Stimulated activated CD8-positive, alpha-beta memory T cell treated with anti-CD3 and anti-CD28 coated beads, Interleukin-12 subunit alpha, Interleukin-12 subunit beta, amount 100 ng/mL, for 24 hours (primary cell): ENCODE measurements around the gene MTCL3.

Source experiments
- DNase-seq: peaks from one replicate; pipeline ENCODE4 v3.0.0-alpha.2; 2020; ENCODE audit errors: extremely low read depth

MTCL3 gene

DNA sequence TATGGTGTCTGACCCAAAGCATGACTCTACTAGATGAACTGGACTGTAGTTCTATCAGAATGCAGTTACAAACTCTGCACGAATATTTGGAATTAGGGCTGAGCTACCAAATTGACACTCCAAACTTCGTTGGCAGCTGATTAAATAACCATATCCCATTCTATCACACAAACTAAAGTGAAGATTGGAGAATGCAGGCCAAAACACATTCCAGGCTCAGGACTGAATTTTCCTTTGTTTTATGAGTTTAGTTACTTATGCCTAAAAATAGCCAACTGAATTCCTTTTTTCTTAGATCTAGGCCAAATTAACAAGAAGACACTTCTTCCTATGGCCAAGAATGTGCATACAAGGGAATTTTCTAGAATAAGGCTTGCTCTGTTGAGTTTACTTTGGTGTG, 50.2 kb downstream of the MTCL3 start:
- no peak for DNase-seq

DNA sequence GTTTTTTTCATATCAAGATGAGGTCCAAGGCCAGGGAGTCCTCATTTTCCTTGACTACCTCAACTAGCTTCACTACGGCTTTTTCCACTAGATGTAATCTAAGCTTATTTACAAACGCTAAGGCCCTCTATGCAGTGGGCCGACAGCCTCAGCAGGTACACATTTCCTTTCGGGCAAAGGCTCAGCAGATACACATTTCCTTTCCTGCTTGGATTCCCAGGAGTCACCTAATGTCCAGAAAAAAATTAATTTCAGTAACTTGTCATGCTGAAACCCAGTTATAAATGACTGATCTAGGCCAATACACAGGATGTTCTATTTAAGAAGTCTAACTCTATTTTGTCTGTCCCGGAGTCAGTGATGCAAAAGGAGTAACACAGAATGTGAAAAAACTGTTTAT, 52.7 kb downstream of the MTCL3 start:
- no peak for DNase-seq

DNA sequence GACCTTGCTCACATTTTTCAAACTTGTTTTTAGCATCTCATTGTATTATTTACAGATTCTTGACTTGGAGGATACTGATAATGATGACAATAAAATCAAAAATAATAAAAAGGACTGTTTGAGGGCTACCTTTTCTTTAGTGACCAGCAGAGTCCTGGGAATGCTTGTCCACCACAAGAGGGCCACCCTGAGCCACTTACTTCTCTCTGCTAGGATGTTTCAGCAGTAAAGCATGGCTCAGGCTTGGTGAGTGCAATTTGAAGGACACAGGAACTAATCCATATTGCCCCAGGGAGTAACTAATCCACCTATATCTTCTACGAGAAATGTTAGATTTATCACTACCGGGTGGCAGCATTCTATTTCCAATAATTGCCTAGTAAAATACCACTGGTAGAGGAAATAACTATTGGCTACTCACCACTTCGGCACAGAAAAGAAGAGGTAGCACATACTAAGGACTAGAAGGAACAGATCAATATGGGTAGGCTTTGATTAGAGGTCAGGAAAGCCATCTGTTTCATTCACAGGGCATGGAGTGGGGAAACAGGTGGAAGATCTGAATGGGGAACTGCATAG, 54.2 kb downstream of the MTCL3 start:
- DNase-seq = peak; percentile 32

DNA sequence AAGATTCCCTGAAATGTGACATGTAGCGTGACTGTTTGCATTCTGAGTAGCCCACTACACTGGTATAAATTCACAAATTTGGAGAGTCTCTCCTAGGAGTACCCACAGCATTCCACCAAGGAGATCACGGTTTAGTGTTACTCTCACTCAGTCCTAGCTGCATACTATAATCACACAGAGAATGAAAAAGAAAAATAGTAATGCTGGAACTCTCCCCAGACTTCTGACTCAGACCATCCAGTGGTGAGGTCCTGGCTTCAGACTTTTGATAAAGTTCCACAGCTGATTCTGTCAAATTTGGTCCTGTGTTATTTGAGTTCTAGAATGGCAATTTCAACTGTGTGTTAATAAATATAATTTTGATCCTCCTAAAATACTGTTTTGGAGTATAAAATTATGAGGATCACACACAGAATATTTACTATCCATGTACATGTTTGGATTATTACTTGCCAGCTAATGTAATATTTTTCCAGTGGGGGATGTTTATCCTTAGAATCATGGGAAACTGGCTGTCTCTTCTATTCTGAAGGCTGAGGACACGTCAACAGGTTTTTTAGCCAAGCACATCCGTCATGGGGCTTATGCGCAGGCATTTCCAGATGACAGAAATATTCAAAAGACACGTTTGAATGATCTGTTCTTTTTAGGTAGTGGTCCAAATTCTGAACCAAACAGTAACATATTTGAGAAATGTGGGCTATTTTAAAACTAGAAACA, 54.8 kb downstream of the MTCL3 start:
- no peak for DNase-seq

DNA sequence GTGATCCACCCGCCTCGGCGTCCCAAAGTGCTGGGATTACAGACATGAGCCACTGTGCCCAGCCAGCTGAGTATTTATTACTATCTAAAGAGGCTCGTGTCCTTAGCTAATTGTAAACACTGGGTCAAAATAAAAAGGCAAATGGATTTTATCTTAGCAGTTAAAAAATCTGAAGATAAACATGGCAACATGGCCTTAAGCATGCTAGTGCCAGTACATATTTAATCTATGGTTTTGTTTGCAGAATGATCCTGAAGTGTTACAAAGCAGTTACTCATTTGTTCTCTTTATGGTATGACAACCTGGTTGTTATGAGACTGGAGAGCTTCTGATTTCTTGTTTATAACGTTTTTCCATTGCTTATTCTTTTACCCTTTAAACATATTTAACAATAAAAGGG, 56.1 kb downstream of the MTCL3 start:
- no peak for DNase-seq

DNA sequence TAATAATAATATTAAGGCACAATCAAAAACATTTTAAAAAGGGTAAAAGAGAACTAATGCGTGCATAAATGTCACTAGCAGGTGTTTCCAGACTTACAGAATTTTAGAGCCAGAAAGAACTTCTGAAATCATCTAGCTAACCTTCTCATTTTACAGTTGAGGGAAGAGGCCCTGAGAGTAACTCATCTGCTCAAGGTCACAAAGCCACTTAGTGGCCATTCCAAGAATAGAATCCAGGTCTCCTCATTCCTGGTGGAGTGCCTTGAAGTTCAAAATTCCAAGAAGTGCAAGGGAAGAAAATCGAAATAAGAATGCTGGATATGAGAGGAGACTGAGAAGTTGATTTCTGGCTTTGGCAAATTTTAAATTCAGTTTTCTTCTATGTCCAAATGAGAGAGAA, 56.8 kb downstream of the MTCL3 start:
- DNase-seq = no peak

DNA sequence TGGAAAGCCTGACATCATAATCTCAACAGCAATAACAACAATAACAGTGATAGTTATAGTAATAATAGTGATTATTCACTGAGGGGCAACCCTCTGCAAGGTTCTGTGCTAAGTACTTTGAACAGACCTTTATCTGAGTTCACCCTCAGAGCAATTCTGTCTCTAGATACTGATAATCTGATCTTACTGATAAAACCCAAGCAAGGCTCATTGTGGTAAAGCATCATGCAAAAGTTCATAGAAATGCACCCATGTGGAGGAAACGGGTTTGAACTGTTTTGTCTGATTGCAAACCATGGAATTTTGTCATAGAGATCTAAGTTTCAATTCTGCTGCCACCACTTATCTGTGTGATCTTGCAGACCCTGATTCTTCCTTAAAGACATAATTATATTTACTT, 58.7 kb downstream of the MTCL3 start:
- DNase-seq = no peak

DNA sequence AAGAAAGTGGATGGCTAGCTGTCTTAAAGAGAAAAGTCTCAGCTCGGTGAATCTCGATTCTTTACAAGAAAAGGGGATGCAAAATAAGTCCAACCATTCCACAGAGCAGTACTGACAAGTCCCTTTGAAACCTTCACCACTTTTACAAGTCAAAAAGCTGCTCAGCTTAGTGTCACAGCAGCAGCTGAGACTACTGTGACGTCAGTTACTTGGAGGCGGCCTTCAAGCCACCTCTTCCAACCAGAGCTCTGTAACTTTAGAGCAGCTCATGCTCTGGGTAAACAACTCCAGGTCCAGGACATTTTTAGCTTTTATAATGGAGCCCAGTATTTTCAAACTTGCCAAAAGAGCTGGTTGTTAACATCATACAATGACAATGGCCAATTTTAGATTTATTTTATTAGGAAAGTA, 59.9 kb downstream of the MTCL3 start, which contains the start of gene KIAA0408:
Gene KIAA0408 (minus strand): TSS at position 159 of the 411 bp plus-strand sequence. CDS start 5,408 bp downstream, outside the sequence.
- DNase-seq = no peak

DNA sequence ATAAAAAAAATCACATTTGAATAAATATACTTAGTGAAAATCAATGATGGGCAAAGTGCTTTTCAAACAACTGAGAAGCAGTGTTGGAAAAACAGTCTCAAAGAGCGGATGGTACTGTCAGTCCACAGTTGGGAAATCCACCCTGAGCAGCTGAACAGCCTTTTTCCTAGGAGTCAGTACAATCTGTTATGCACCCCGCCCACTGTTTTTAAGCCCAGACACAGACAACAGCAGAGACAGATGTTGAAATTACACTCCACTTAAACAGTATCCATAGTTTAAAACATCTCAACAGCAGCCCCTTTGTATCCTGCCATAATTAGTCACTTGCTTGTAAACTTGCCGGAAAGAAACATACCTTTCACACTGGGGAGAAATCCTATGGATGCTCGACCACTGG, 60.3 kb downstream of the MTCL3 start:
- no peak for DNase-seq

DNA sequence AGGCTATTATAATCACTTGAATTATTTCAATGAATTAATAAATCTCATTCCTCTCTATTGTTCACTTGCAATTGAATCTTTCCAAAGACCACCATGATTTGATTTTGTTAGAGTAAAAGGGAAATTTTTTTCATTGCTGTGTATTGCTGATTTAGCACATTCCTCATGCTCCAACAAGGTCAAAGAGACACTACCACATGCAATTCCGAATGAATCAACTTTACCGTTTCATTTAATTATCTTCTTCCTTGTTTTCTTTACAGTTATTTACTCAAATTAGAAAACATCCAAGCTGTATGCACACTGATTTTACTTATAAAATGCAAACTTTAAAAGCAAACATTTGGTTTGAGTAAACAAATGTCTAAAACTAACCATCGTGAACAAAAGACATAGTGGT, 60.9 kb downstream of the MTCL3 start:
- no peak for DNase-seq

DNA sequence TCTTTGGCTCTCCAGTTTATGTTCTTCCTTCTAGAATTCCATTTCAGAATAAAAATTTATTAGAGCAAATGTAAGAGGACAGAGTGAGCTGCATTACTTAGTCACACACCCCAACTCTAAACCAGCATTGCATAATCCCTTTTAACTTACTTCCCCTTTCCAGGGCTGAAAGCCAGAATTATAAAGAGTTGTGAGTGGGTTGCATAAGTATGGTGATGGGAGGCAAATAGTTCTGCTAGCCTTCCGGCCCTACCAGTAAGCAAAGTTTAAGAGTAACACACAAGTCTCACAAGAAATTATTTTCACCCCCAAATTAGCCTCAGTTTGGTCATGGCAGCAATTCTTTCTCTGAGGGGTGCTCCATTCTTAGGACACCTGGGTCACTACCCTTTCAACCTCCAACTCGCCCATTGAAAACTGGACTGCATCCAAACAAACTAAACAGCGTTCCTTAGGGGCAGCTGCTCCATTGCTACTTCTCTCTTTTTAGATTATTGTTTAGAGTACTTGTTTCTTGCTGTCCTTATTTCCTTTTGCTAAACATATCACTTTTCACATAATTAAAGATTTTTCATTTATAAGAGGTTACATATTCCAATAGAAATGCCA, 61.6 kb downstream of the MTCL3 start:
- no peak for DNase-seq

DNA sequence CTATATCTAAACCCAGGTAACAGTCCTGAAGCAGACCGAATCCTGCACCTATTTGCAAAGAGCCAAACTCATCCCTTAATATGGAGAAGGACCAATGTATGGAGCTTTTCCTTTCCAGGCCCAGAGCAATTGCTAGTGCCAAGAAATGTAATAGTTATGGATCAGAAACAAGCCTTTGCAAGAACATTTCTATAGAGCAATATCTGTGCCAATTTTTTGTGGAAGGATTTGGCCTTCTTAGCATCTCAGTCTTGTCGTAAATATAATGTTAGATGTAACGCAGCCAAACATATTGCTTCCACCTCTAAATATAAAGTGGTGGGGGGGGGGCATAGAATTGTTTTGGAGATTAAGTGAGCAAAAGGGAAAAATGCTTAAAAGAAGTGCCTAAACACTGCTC, 62.7 kb downstream of the MTCL3 start:
- DNase-seq = no peak

DNA sequence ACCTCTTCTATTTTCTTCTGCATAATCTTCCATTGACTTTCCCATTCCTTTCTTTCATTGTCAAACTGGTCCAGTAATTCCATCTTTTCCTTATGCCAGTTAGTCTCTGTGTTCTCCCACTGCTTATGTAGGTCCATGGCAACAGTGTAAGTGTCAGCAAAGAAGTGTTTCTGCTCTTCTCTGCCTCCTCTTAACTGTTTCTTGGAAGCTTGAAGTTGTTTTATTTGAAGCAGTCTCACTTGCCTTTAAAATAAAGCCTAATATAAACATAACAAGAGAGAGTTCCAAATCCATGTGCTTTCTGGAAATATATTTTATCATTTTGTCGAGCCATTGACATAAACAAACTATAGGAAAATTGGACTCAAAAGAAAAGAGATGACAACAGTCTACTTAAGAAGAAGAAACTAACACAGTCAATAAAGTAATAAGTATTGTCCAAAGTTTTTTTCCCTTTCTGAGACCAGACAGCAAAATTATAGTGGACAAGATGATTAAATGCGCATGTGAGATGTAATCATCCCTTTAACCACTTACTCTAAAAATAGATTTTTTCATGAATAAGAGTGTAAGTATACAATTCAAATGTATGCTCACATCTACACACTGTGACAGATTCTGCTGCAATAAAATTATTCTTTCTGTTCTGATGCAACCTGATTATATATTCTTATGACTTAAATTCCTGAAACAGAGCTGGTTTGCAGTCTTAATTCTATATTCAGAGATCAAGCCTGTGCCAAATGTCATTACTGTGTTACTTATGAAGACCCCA, 65.1 kb downstream of the MTCL3 start:
- DNase-seq = no peak

DNA sequence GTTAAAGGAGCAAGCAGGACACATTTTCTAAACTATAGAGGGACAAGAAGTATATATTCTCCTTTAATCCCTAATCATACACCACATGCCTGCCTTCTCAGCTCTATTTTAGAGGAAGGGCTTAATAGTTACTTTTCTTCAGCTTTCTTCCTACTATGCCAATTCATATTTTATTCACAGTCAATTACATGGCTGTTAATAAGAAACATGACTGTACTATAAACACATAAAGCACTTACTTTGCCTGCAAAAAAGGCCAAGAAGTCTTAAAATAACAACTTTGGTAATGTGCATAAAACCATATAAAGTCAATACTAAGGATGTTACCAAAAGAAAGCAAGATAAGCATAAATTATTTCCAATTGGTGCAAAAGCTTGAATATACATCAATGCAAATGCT, 66.3 kb downstream of the MTCL3 start:
- DNase-seq = no peak

DNA sequence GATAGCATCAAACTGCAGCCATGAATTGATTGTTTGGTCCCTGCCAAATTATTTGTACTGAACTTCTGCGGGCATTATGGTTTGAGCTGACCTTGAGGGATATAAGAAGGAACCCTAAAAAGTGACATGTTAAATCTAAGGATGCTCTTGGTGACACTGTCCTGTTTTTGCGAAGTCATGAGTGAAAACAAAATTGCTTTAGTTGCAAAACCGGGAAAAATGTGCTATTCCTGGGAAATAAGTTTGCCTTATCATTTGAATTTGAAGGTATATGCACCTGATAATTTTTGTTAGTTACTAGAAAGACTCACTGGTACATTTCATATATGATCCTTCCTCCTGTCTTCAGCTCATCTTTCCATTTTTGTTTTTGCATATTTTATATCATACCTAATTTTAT, 67.7 kb downstream of the MTCL3 start:
- no peak for DNase-seq

DNA sequence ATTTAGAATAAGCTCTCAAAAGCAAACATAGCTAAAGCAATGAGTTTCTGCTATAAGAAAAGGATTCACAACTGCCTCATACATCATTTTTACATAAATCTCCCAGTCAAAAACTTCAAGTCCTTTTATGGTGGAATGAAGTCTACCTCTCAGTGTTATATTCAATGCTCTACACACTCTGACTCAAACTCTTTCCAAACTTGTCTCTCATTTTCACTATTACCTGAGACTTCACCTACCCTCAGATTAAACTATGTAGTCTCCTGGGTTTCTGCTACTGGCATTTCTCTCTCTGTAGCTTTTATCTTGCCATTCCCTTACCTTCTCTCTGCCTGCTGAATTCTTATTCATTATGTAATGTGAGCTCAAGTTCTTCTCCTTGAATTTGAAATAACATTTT, 71.4 kb downstream of the MTCL3 start:
- DNase-seq = no peak

DNA sequence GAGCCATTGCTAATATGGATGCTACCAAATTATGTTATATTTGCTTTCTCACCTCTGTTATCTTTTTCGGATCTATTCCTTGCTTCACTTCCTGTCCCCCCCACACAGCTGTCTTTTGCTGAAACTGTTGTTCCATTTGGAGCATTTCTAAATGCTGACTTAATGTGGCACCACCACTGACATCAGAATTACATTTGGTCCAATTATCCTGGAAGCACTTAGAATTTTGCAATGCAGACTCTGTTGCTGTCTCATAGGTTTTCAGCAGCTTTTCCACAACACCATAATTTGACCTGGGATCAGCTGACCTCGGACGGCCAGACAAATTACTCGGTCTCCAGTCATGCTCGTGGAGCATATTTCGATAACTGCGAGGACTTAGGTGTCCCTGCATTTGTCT, 72.8 kb downstream of the MTCL3 start:
- DNase-seq = no peak

DNA sequence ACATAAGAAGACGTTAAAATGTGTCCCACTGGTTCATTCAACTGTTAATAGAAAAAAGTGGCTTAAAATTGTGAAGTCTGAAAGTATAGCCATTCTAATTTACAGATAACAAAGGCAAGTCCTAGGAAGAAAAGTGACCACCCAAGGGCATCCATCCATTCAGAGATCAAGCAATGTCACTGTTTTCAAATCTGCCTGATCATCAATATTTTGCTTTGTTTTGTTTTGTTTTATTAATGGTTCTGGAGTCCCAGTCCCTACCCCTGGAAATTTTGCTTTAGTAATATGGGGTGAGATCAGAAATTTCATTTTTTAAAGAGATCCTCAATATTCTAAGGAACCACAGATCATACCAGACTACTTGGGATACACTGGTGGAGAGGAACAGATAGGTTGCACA, 77.3 kb downstream of the MTCL3 start:
- no peak for DNase-seq

DNA sequence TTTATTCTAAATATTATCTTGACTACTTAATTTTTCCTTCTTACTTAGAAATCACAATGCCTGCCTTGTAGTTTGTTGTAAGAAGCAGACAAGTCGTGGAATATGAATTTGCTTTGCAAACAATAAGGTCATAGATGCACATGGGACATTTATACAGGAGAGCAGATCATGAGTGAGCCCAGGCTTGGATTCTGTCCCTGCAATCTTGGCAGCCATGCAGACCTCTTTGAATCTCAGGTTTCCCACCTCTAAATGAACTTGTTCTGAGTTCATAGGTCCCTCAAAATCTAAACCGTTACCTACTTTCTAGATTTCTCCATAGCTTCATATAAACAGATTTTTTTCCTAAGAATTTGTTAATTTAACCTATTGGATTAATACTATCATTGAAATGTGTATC, 79.4 kb downstream of the MTCL3 start:
- no peak for DNase-seq

DNA sequence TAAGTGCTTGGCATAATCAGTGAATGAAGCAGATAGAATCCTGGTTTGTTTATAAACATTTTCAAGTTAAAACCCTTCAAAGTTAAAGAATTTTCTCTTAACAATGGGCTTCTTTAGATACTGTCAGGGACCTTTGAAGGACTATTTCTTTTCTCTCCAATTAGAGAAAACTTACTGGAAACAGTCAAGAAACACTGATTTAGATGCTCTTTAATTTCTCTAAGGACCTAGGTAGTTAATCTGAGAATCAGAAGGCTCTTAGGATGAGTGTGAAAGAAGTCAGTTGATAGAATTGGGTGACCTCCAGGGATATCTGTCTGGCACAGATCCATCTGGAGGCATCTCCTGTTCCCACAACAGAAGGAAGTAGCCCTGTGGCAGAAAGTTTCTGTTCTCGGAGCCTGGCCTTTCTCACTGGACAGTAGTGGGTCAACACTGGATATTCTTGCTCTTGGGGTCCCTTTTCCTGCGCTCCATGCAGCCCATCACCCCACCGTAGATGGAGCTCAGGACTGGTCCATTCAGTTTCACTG, 82.5 kb downstream of the MTCL3 start:
- DNase-seq = no peak

DNA sequence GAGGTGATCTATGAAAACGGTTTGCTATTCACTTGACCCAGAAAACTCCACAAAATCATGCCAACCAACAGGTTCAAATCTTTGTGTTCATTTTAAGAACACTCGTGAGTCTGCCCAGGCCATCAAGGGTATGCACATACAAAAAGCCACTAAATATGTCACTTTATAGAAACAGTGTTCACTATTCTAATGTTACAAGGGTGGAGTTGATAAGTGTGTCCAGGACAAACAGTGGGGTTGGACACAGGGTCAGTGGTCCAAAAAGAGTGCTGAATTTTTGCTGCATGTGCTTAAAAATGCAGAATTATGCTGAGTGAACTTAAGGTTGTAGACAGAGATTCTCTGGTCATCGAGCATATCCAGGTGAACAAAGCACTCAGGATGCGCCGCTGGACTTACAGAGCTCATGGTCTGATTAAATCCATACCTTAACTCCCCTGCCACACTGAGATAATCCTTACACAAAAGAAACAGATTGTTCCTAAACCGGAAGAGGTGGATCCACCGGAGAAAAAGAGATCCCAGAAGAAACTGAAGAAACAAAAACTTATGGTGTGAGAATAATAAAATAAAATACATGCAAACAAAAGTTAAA, 83.4 kb downstream of the MTCL3 start:
- DNase-seq = no peak

DNA sequence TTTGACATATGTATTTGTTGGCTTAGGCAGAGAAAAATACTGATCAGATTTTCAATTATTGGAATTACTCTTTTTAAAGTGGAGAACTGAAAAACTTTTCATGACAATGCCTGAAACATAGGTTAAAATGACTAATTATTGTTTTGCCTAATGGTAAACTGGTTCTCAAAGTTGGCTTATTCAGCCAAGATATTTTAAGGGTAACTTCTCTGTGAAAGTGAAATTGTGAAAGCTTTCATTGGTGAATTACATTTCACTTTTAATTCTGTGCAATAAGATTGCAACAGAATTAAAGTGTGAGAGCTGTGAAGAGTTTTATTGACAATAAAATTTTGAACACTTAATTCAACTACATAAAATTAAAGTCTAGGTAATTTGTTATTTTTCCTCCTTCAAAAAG, 84.5 kb downstream of the MTCL3 start:
- DNase-seq = no peak
